IPS-18a (cell line): Measurements from ENCODE around the gene PDZD4.

ENCODE experiments used
- H3K27ac ChIP-seq: one replicate; pipeline ENCODE4 v1.5.1; 2013; ENCODE audit warnings: low read length
- H3K27me3 ChIP-seq: one replicate; pipeline ENCODE4 v1.6.1; 2013; ENCODE audit warnings: mild to moderate bottlenecking, low read length; ENCODE audit not compliant: control insufficient read depth, insufficient read depth
- H3K36me3 ChIP-seq: one replicate; pipeline ENCODE4 v1.6.1; 2013; ENCODE audit warnings: low read depth, low read length; ENCODE audit not compliant: control insufficient read depth
- H3K4me1 ChIP-seq: one replicate; pipeline ENCODE4 v1.6.1; 2013; ENCODE audit warnings: low read depth, low read length; ENCODE audit not compliant: control insufficient read depth
- H3K4me3 ChIP-seq: one replicate; pipeline ENCODE4 v1.5.1; 2013; ENCODE audit warnings: low read length
- H3K9ac ChIP-seq: one replicate; pipeline ENCODE4 v1.6.1; 2013; ENCODE audit warnings: mild to moderate bottlenecking, low read length, moderate library complexity
- H3K9me3 ChIP-seq: one replicate; pipeline ENCODE4 v1.6.1; 2013; ENCODE audit warnings: low read depth, low read length; ENCODE audit not compliant: control insufficient read depth

The PDZD4 gene

DNA sequence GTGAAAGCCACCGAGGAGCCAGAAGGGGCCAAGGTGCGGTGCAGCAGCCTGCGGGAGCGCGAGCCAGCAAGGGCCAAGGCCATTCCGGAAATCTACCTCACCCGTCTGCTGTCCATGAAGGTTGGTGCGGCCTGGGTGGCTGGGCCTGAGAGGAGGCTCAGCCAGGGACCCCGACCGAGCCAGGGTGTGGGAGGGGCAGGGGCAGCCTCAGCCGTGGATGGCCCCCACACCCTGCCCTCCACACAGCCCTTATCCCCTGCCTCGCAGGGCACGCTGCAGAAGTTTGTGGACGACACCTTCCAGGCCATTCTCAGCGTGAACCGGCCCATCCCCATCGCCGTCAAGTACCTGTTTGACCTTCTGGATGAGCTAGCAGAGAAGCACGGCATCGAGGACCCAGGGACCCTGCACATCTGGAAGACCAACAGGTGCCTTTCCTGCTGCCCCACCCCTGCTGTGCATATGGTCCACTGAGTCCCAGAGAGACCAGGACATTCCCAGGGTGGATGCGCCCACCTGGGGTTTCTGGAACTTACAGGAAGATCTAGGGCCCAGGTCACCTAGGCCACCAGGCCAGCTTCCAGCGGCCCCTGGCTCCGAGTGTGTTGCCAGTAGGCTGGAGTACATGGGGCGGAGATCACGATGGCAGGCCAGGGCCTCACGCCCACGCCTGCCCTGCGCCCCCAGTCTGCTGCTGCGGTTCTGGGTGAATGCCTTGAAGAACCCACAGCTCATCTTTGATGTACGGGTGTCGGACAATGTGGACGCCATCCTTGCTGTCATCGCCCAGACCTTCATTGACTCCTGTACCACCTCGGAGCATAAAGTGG lies 52.9 kb downstream of the PDZD4 start:
- Histone ChIP-seq H3K27ac (no peak overlapping the region), H3K9me3 (no peaks in the 10 kb centered on the region), H3K27me3 (no peaks in the 10 kb centered on the region), H3K9ac (no peak overlapping the region), H3K36me3 (no peaks in the 10 kb centered on the region), H3K4me1 (no peaks in the 10 kb centered on the region), H3K4me3 (no peak overlapping the region)

- Histone ChIP-seq H3K27me3 (no peaks in the 10 kb centered on the region), H3K36me3 (no peaks in the 10 kb centered on the region), H3K9ac (no peak overlapping the region), H3K27ac (no peak overlapping the region), H3K4me3 (no peak overlapping the region), H3K9me3 (no peaks in the 10 kb centered on the region), H3K4me1 (no peaks in the 10 kb centered on the region)
Observed at GRCh38 chrX:153776611-153777045, 53.7 kb downstream of the PDZD4 start.

GRCh38 chrX:153776120-153776599 lies 54.2 kb downstream of the PDZD4 start:
- no peaks in the 10 kb centered on the region for H3K36me3 ChIP-seq
- H3K27me3 ChIP-seq: no peaks in the 10 kb centered on the region
- H3K9me3 ChIP-seq: no peaks in the 10 kb centered on the region
- no peak overlapping the region for H3K27ac ChIP-seq
- no peaks in the 10 kb centered on the region for H3K4me1 ChIP-seq
- no peak overlapping the region for H3K4me3 ChIP-seq
- H3K9ac ChIP-seq: no peak overlapping the region

- no peaks in the 10 kb centered on the region for H3K9me3 ChIP-seq
- H3K27ac ChIP-seq: no peak overlapping the region
- H3K27me3 ChIP-seq: no peaks in the 10 kb centered on the region
- H3K4me3 ChIP-seq: no peak overlapping the region
- H3K9ac ChIP-seq: no peak overlapping the region
- no peaks in the 10 kb centered on the region for H3K4me1 ChIP-seq
- no peaks in the 10 kb centered on the region for H3K36me3 ChIP-seq
Observed at GRCh38 chrX:153775293-153776119, 54.8 kb downstream of the PDZD4 start.

GRCh38 chrX:153774576-153775292 lies 55.6 kb downstream of the PDZD4 start:
- no peak overlapping the region for H3K4me3 ChIP-seq
- H3K36me3 ChIP-seq: no peaks in the 10 kb centered on the region
- no peak overlapping the region for H3K9ac ChIP-seq
- no peaks in the 10 kb centered on the region for H3K9me3 ChIP-seq
- no peak overlapping the region for H3K27ac ChIP-seq
- no peaks in the 10 kb centered on the region for H3K27me3 ChIP-seq
- no peaks in the 10 kb centered on the region for H3K4me1 ChIP-seq

- Histone ChIP-seq H3K27me3 (no peaks in the 10 kb centered on the region), H3K36me3 (no peaks in the 10 kb centered on the region), H3K4me1 (no peaks in the 10 kb centered on the region), H3K9ac (no peak overlapping the region), H3K27ac (no peak overlapping the region), H3K9me3 (no peaks in the 10 kb centered on the region), H3K4me3 (no peak overlapping the region)
Observed at GRCh38 chrX:153773741-153774575, 56.4 kb downstream of the PDZD4 start.

DNA sequence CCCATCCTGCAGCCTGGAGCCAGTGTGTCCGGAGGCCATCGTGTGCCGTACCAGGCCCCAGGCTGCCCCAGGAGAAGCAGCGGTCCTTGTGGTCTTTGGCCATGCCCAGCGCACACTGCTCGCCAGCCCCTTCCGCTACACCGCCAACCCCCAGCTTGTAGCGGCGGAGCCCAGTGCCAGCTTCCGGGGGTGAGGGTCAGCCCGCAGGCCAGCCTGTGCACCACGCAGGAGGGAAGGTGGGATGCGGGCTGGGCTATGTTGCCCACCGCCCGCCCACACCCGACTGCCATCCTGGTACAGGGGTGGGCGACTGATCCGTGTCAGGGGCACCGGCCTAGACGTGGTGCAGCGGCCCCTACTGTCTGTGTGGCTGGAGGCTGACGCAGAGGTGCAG lies 57.1 kb downstream of the PDZD4 start:
- Histone ChIP-seq H3K27ac (no peak overlapping the region), H3K9ac (no peak overlapping the region), H3K27me3 (no peaks in the 10 kb centered on the region), H3K9me3 (no peaks in the 10 kb centered on the region), H3K4me1 (no peaks in the 10 kb centered on the region), H3K4me3 (no peak overlapping the region), H3K36me3 (no peaks in the 10 kb centered on the region)

GRCh38 chrX:153772316-153773217 lies 57.8 kb downstream of the PDZD4 start:
- Histone ChIP-seq H3K9me3 (no peaks in the 10 kb centered on the region), H3K9ac (no peak overlapping the region)

DNA sequence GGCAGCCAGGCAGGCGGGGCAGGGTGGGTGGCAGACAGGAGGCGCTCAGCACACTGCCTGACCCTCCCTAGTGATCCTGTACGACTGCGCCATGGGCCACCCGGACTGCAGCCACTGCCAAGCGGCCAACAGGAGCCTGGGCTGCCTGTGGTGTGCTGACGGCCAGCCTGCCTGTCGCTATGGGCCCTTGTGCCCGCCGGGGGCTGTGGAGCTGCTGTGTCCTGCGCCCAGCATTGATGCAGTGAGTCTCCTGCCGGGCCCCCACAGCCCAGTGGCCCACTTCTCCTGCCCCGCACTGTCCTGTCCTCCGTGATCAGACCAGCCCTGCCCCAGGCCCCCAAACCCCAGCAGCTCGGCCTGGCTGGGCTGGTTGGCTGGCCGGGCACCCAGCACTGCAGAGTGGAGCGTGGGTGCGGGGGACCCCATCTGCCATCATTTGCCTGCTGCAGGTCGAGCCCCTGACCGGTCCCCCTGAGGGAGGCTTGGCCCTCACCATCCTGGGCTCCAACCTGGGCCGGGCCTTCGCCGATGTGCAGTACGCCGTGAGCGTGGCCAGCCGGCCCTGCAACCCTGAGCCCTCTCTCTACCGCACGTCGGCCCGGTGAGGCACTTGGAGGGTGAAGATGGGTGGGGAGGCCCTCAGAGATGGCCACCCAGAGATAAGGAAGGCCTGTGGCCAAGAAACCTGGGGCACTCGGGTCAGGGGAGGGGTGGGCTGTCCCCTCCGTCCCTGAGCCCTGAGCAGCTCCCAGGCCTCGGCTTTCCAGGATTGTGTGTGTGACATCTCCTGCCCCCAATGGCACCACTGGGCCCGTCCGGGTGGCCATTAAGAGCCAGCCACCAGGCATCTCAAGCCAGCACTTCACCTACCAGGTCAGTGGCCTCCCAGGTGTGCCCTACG lies 58.7 kb downstream of the PDZD4 start:
- Histone ChIP-seq H3K4me1 (no peaks in the 10 kb centered on the region), H3K27me3 (no peaks in the 10 kb centered on the region), H3K9me3 (no peaks in the 10 kb centered on the region), H3K27ac (no peak overlapping the region), H3K4me3 (no peak overlapping the region), H3K36me3 (no peaks in the 10 kb centered on the region), H3K9ac (no peak overlapping the region)

More at GRCh38 chrX:153772316-153773217, 57.8 kb downstream of the PDZD4 start:
- Histone ChIP-seq H3K4me1 (no peaks in the 10 kb centered on the region), H3K36me3 (no peaks in the 10 kb centered on the region), H3K27me3 (no peaks in the 10 kb centered on the region), H3K4me3 (no peak overlapping the region), H3K27ac (no peak overlapping the region)
